NCI-H2029 (cell line): ENCODE measurements around the gene ZNF236.
"Not testable (repeated sequence)": the region's sequence is repeated elsewhere in the genome, so short reads cannot be mapped to it uniquely, and the experiment has no call there.

Experiments
- DNase-seq: peaks from one replicate; lab custom pipeline; 2025; lab: John Stamatoyannopoulos, UW

The ZNF236 gene

GRCh38 chr18:76988827-76989646, 166.7 kb downstream of the ZNF236 start:
- no peak for DNase-seq

DNA sequence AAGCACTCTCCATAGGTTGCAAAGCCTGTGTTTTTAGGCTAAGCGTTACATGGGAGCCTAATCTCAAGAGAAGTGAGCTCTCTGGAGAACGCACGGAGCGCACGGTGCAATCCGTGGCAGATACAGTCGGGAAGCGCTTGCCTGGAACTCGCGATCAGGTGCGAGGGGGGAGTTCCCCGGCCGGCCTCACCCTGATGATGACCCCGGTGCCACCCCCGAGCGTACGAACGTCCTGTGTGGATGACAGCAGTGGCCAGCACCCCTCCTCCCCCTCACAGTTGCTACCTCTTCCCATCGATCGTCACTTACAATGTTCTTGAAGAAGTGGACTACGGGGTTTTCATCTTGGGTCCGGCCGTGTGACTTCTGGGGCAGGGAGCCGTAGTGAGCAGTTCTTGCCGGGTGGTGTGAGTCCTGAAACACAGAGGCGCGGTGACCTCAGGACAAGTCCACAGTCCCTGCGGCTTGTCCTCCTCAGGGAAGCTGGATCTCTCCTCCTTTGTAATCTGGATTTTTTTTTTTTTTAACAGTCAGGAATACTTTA, 167.4 kb downstream of the ZNF236 start:
- no peak for DNase-seq

DNA sequence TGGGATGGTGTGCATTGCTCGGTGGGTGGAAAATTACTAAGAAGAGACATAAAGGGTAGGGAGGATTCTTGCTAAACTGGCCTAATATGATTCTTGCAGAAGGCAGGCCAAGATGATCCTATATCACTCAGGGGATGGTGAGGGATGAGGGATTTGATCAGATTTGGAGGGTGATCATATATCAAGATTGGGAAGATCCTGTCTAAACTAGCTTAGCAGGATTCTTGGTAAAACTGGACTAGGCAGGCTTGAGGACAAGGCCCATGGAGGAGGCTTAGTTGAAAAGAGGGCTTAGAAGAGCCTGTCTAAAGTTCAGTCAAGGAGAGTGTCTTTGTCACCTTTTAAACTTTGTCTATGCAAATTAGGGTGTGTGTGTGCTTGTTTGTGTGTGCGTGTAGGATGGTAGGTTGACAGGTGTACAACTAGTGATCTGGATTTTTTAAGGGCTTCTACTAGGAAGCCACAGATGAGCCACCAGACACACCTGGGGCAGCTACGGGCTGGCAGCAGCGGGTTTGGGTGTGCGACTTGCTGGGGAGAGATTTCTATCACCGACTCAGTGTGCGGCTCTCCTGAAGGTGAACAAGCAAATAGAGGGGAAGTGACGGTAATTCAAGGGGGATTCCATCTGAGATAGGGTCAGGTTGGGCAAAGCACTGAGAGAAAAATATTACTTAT, 168.1 kb downstream of the ZNF236 start:
- DNase-seq: not testable (repeated sequence)

DNA sequence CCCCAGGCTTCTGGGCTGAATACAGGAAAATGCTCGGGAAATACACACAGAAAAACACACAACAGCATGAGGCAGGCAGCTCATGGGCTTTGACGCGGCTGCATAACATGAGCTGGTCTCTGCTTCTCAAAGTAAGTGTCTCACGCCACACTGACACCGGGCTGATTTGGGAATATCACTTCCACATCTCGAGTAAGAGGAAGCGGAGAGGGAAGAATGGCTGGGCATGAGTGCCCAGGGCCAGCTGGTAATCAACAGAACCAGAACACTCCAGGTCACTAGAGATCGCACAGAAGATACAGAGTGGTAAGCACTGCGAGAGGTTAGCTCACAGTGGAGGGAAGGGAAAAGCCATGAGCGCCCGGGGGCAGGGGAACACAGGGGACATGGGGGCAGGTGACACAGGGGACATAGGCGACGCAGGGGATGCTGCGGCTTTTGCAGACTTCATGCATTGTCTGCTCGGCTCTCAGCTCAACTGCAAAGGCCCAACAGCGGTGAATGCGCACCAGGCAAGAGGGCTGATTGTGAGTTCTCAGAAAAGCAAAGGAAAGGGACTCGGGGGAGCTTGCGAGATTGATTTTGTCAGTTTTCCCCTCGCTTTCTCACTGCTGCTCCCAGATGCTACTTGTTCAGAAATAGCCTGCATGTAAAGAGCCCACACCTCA, 168.8 kb downstream of the ZNF236 start:
- no peak for DNase-seq

- DNase-seq: no peak
These were observed 170.1 kb downstream of the ZNF236 start for GRCh38 chr18:76992226-76993084.

GRCh38 chr18:76993085-76993382, 170.7 kb downstream of the ZNF236 start:
- DNase-seq: no peak

GRCh38 chr18:76993573-76993972, 171.2 kb downstream of the ZNF236 start:
- DNase-seq: no peak

GRCh38 chr18:76994086-76994654, 171.8 kb downstream of the ZNF236 start:
- DNase-seq: no peak

DNA sequence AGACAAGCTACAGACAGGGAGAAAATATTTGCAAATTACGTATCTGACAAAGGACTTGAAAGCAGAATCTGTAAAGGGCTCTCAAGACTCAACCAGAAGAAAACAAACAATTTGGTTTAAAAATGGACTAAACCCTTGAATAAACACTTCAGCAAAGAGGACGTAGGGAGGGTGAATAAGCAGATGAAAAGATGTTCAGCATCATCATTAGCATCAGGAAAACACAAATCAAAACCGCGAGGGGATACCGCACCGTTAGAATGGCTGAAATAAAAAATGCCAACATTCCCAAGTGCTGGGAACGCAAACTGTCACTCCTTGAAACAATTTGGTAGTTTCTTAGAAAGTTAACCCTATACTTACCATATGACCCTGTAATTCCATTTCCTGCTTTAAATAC, 173.5 kb downstream of the ZNF236 start:
- no peak for DNase-seq

GRCh38 chr18:76996429-76996828, 174.1 kb downstream of the ZNF236 start:
- DNase-seq: no peak

DNA sequence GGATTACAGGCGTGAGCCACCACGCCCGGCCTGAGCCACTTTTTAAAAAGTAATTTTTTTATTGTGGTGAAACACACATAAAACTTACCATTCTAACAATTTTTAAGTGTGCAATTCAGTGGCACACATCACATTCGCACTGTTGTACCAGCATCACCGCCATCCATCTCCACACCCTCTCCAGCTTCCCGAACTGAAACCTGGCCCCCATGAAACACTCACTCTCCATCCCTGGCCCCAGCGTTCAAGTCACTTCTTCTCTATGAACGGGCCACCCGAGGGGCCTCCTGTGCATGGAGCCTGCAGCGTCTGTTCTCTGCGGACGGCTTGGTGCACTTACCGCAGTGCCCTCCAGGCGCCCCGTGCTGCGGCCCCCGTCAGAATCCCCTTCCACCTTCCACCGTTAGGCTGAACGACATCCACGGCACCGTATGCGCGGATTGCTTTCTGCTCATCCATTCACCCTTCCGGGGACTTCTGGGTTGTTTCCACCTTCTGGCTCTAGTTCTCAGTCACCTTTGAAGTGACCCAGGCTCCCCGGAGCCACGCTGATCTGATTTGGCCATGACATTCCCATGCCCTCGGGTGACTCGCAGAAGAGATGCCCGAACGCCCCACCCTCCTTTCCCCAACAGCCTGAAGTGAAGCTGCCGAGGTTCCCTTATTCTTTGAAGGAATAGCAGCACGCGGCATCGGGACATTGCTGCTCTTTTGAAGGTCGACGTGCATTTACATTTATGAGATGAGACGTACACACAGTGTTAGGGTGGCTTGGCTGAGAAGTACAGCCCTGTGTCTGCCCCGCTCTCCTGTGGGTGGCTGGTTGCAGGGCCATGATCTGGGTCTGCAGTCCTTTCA, 175.8 kb downstream of the ZNF236 start:
- DNase-seq: no peak

GRCh38 chr18:76999077-76999476, 176.7 kb downstream of the ZNF236 start:
- DNase-seq: no peak

DNA sequence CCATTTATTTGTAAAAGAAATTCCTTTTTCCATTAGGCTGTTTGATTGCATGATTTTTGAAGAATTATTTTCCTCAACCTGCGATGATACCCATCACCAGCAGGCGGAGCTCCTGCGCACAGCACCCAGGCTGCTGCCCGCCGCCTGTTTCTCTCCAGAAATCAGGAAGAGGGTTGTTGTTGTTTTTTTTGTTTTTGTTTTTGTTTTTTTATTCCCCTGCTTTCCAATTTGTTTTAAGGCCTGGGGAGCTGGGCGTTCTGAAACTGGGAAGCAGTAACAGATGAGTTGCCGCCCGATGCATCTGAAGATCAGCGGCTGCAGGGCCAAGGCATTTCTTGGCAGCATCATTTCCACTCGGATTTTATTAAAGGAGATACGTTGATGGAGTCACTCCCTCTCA, 178.2 kb downstream of the ZNF236 start:
- DNase-seq: no peak

- DNase-seq: no peak
These were observed 178.7 kb downstream of the ZNF236 start for GRCh38 chr18:77001041-77001440.

GRCh38 chr18:77001979-77002378, 179.6 kb downstream of the ZNF236 start:
- DNase-seq: no peak

DNA sequence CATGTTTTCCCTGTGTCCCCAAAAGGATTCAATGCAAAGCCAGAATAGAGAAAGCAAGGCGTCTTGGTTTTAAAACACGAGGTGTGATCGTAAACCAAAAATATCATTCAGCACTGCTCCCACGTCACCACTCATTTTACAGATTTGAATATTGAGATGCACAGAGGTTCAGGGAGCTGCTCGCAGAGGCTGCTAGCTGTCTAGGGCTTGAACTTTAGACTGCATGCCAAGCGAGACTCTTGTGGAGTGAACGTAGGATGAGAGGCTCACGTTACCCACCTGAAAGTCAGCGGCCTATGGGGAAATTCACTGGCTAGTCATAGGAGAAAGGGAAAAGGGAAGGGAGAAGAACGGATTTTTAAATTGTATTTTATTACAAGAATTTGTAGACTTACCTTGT, 180.1 kb downstream of the ZNF236 start:
- DNase-seq: no peak

DNA sequence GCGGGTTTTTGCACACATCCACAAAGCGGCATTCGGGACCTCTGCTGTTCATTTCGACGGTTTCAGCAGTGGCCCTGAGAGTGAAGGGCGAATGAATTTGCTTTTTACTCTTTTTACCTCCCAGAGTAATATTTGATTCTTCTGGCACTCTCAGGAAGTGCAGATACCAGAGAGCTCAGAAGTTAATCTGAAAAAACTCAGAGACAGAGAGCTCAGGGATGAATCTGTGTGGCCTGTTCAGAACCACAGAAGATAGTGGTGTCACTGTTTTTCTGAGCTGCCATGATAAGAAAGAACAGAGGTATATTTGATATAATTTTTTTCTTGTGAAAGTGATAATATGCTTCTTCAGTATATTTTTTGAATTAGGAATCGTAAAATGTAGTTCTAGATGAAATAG, 181.0 kb downstream of the ZNF236 start:
- no peak for DNase-seq

DNA sequence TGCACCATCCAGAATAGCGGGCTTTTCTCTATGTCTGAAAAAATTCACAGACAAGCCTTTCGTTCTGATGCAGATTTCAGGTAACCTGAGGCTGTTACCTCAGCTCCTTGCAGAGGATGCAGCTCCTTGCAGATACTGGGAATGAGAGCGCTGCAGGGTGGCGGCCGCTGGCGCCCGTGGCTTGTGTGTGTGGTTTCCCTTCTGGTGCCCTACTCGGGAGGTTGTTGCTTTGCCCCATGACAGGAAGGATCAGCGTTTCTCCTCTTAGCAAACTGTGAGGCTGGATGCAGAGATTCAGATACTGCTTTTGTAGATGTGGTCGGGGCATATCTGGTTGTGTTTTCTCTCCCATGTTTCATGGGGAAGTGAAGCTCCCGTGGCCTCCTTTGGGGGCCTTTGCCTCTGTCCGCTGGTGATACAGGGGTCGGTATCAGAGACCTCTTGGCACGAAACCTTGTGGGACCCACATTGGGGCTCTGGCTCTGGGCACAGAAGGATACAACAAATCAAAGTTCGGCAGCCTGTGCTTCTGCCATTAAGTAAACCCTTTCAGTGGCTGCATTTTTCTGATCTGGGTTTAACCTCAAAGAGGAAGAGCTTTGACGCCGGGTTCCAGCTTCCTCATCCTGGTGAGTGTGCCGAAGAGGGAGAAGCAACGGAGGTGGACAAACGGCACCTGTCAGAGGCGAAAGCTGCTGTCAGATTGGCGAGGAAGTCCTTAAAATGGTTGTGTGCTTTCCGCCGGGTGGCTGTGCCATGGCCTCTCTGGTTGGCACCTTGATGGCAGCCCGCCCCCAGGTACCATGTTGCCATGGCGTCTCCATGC, 182.4 kb downstream of the ZNF236 start:
- no peak for DNase-seq

DNA sequence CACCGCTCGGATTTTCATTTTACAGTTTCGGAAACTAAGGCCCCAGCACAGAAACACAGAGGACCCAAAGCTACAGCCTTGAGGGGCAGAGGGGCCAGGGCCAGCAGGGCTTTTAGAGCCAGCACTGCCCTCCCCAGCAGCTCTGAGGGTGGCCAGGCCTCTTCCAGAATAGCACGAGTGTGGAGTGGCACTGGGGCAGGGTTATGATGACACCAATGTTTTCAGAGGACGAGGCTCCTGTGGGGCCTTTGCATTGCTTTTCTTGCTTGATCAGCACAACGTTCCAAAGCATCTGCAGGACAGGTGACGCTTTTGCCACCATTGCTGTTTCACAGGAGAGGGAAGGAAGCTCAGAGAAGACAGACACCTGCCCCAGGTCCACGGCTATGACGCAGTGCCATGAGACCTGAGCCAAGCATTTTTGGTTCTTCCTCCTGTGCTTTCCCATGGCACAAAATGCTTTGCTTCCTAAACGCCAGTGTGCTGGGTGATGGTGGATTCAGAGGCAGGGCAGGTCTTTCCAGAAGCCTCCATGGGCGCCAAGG, 183.4 kb downstream of the ZNF236 start:
- DNase-seq: no peak
